ENCODE data around the gene RAB37. TPM values are rescaled to one million over a fixed set of nuclear protein-coding genes. Genes with fewer than 3 reads are reported as not detected.

RAB37 gene
- polyA plus RNA-seq, 1 of the 3 experiments (the other 2 are of a cell fraction) = 0.25 TPM

- Histone ChIP-seq H3K4me2 (no peak overlapping the region), H2AFZ (ENCODE audit: low read depth) (no peak overlapping the region), H3K4me3 (ENCODE audit: low read depth in 2 of 2, low read length in 1 of 2) (no peak overlapping the region), H3K79me2 (ENCODE audit: insufficient read depth) (peaks cover 17% of the 10 kb centered on the region; the same call in 1 of the 2 replicates), H3K9me3 (no peaks in the 10 kb centered on the region), H3K9me2 (no peaks in the 10 kb centered on the region), H3F3A (replicated peaks; ENCODE audit: insufficient read depth) (peaks cover 4% of the 10 kb centered on the region), H4K20me1 (ENCODE audit: insufficient read depth) (no peaks in the 10 kb centered on the region), H3K4me1 (ENCODE audit: control insufficient read depth in 1 of 2, insufficient read depth in 2 of 2, low read depth in 1 of 2, low read length in 1 of 2) (peaks cover 35 to 52% of the 10 kb centered on the region in 2 experiments; a peak in 3 of 4 replicates), H3K27me3 (ENCODE audit: insufficient read depth) (no peaks in the 10 kb centered on the region), H3K9ac (no peak overlapping the region), H3K36me3 (replicated peaks in 1 of 2; ENCODE audit: control insufficient read depth in 1 of 2, insufficient read depth in 2 of 2, low read length in 1 of 2) (no peaks in the 10 kb centered on the region), H3K27ac (ENCODE audit: low read depth in 2 of 2, low read length in 1 of 2) (no peak overlapping the region)
- ChIA-PET CTCF (interaction anchor here (0.8 to 48.0 kb wide), 5 partner anchors 1 to 107 kb away, joined by 3 to 1361 read pairs (median 15); partner anchors contain the start of genes NAT9 and NHERF1), POLR2A (interaction anchor here (0.6 kb wide), 1 partner anchor 325 kb away, joined by 3 read pairs; no protein-coding TSS in a partner anchor)
- whole genome bisulfite sequencing (ENCODE audit: low lambda C conversion rate) = 85% methylated on average over 8 of the region's 8 CpGs
- DNase-seq = no peak
- no peak for TF ChIP-seq YY1 (IDR thresholded peaks at IDR 0.05; ENCODE audit: low read depth)
- TF ChIP-seq MAX (IDR thresholded peaks at IDR 0.05; ENCODE audit: low read depth) = no peak
- TF ChIP-seq SIN3A (IDR thresholded peaks at IDR 0.05; ENCODE audit: borderline replicate concordance, low read depth, low read length) = no peak
- no peak for TF ChIP-seq TEAD4 (IDR thresholded peaks at IDR 0.05; ENCODE audit: borderline replicate concordance, insufficient read depth)
- TF ChIP-seq ZBTB33 (IDR thresholded peaks at IDR 0.05; ENCODE audit: borderline replicate concordance, low read depth) = no peak
- TF ChIP-seq FOXJ3 (CRISPR knock-in tag; IDR thresholded peaks at IDR 0.05) = no peak
- TF ChIP-seq, protein P1, sequence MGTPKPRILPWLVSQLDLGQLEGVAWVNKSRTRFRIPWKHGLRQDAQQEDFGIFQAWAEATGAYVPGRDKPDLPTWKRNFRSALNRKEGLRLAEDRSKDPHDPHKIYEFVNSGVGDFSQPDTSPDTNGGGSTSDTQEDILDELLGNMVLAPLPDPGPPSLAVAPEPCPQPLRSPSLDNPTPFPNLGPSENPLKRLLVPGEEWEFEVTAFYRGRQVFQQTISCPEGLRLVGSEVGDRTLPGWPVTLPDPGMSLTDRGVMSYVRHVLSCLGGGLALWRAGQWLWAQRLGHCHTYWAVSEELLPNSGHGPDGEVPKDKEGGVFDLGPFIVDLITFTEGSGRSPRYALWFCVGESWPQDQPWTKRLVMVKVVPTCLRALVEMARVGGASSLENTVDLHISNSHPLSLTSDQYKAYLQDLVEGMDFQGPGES (IDR thresholded peaks at IDR 0.05; ENCODE audit: low read depth, low read length) = no peak
Observed at GRCh38 chr17:74755533-74755932, 18.5 kb downstream of the RAB37 start.

DNA sequence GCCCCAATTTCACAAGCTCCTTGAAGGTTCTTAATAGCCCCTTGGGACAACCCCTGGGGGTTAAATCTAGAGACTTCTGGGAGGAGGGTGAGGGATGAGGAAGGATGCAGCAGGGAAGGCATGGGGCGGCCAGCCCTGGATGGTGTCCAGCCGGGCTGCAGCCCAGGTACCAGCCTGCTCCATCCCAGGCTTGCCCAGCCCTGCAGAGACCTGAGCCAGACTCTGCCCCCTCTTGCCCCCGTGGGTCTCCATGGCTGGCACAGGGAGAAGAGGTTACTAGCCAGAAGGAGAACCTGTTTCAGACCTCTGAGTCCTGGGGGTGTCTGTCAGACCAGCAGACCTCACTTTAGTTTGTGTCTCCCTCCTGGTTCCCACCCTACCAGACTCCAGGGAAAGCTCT, 19.8 kb downstream of the RAB37 start:
- H3K27me3 ChIP-seq (ENCODE audit: insufficient read depth) = no peaks in the 10 kb centered on the region
- no peak for DNase-seq
- CTCF ChIA-PET = interaction anchor here (0.8 to 48.0 kb wide), 7 partner anchors 2 to 557 kb away, joined by 3 to 1361 read pairs (median 5); partner anchors contain the start of genes NAT9 and NHERF1
- H2AFZ ChIP-seq (ENCODE audit: low read depth) = no peak overlapping the region
- peaks cover 14% of the 10 kb centered on the region; the same call in 1 of the 2 replicates for H3K79me2 ChIP-seq (ENCODE audit: insufficient read depth)
- H3K36me3 ChIP-seq (replicated peaks in 1 of 2; ENCODE audit: control insufficient read depth in 1 of 2, insufficient read depth in 2 of 2, low read length in 1 of 2) = no peaks in the 10 kb centered on the region
- TF ChIP-seq SIN3A (IDR thresholded peaks at IDR 0.05; ENCODE audit: borderline replicate concordance, low read depth, low read length) (no peak), GATA2 (CRISPR knock-in tag; IDR thresholded peaks at IDR 0.05) (no peak), GABPA (IDR thresholded peaks at IDR 0.05; ENCODE audit: low read depth) (no peak), CHD2 (IDR thresholded peaks at IDR 0.05; ENCODE audit: low read length, partially characterized antibody) (no peak), TCF12 (IDR thresholded peaks at IDR 0.05) (no peak), YY1 (IDR thresholded peaks at IDR 0.05; ENCODE audit: low read depth) (no peak), SMC3 (IDR thresholded peaks at IDR 0.05; ENCODE audit: low read depth, low read length) (no peak), EP300 (IDR thresholded peaks at IDR 0.05; ENCODE audit: borderline replicate concordance in 1 of 2, low read depth in 1 of 2, low read length in 1 of 2) (no peak), RCOR1 (IDR thresholded peaks at IDR 0.05; ENCODE audit: low read length) (no peak), USF1 (IDR thresholded peaks at IDR 0.05; ENCODE audit: borderline replicate concordance, low read depth) (no peak), NFIC (IDR thresholded peaks at IDR 0.05; ENCODE audit: borderline replicate concordance) (no peak), USF2 (IDR thresholded peaks at IDR 0.05; ENCODE audit: borderline replicate concordance, low read depth, low read length) (no peak), RAD21 (IDR thresholded peaks at IDR 0.05; ENCODE audit: low read length) (no peak), JUND (IDR thresholded peaks at IDR 0.05) (no peak), FOXJ3 (CRISPR knock-in tag; IDR thresholded peaks at IDR 0.05) (no peak), NRF1 (IDR thresholded peaks at IDR 0.05; ENCODE audit: low read depth, low read length) (no peak)
- TF ChIP-seq, protein P1 (IDR thresholded peaks at IDR 0.05; ENCODE audit: low read depth, low read length) = no peak
- H3K9me3 ChIP-seq = no peaks in the 10 kb centered on the region
- peaks cover 45 to 53% of the 10 kb centered on the region in 2 experiments; a peak in 3 of 4 replicates for H3K4me1 ChIP-seq (ENCODE audit: control insufficient read depth in 1 of 2, insufficient read depth in 2 of 2, low read depth in 1 of 2, low read length in 1 of 2)
- no peak overlapping the region for H3K4me3 ChIP-seq (ENCODE audit: low read depth in 2 of 2, low read length in 1 of 2)
- 90% methylated on average over 2 of the region's 3 CpGs for WGBS (ENCODE audit: low lambda C conversion rate)
- 0 out of 2 replicates have a peak overlapping the region, but pooled peaks have one; percentile 17 for H3K4me2 ChIP-seq
- H4K20me1 ChIP-seq (ENCODE audit: insufficient read depth) = no peaks in the 10 kb centered on the region
- peaks cover 4% of the 10 kb centered on the region for H3F3A ChIP-seq (replicated peaks; ENCODE audit: insufficient read depth)
- no peak overlapping the region; a peak in 1 of 4 replicates for H3K27ac ChIP-seq (ENCODE audit: low read depth in 2 of 2, low read length in 1 of 2)
- POLR2A ChIA-PET = interaction anchor here (1.3 kb wide), 1 partner anchor 8 kb away, joined by 4 read pairs; no protein-coding TSS in a partner anchor
- H3K9me2 ChIP-seq = no peaks in the 10 kb centered on the region
- H3K9ac ChIP-seq = no peak overlapping the region

Measured in SK-N-SH (cell line).